D341Med (cell line): ENCODE data around the gene HLA-E.

ENCODE experiments used
- DNase-seq: peaks from one replicate; pipeline ENCODE4 v3.0.0; 2012; ENCODE audit warnings: low spot score

HLA-E gene

DNA sequence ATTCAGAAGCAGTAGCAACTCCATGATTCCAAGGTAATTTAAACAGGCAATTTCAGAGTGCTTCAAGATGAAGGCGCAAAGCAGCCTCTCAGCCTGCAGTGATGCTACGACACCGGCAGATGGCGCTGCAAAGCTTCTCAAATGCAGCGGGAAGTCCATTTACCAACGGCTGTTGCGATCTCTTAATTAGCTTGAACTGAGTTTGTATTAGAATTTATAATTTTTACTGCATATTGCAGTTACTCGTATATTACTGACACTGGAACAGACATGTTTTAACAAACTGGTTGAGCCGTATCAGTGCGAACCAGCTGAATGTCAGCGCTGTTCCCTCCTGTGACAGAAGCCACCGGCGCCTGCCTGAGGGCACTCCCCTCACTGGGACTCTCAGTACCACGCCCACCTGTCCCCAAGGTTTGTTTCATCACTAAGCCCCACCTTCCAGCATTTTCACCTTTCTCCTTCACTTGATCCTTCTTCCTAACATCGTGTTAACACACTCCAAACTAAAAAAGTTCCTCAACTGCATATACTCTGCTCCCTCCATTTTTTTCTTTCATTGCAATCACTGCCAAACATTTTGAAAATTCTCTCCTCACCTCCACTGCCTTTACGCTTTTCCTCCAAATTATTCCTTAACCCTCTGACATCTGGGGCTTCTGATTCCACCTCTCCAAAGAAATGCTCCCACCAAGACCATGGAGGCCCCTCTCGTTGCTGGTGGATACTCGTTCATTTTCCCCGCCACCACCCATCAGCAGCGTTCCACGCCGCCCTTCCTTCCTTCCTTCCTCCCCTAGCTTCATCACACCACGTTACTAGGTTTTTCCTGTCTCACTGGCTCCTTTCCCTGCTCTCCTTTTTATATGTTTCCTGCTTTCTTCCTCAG, 52.5 kb downstream of the HLA-E start:
- peak; percentile 80 for DNase-seq

DNA sequence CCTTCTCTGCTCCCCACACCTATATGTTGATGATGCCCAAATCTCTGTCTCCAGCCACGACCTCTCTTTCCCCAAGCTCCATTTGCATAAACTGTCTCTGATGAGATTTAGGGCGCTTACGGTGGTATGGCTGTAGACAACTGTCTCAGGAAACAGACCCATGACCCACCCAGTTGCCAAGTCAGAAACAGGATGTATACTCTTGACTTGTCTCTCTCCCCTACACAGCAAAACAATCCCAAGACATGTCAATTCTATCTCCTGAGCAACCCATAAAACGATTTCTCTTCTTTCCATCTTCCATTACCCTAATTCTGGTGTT, 53.1 kb downstream of the HLA-E start:
- DNase-seq = no peak

DNA sequence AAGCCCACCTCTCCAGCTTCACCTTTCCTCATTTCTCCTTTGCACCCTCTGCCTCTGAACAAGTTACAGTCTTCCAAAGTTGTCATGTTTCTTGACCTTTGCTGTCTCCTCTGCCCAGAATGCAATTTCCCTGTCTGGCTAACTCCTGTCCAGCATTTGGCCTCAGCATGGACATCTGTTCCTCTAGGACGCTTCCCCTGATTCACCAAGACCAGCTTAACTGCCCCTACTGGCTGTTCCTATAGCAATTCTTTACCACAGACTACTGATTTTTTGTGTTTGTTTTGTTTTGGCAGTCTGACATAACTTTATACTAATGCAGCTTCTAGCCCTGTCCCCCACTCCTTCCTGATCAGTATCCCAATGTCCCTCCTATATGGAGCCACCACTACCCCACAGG, 53.6 kb downstream of the HLA-E start:
- no peak for DNase-seq
